ENCODE measurements around the gene GPR171.
"Not testable (repeated sequence)": the region's sequence is repeated elsewhere in the genome, so short reads cannot be mapped to it uniquely, and the experiment has no call there.

GPR171 gene

DNA sequence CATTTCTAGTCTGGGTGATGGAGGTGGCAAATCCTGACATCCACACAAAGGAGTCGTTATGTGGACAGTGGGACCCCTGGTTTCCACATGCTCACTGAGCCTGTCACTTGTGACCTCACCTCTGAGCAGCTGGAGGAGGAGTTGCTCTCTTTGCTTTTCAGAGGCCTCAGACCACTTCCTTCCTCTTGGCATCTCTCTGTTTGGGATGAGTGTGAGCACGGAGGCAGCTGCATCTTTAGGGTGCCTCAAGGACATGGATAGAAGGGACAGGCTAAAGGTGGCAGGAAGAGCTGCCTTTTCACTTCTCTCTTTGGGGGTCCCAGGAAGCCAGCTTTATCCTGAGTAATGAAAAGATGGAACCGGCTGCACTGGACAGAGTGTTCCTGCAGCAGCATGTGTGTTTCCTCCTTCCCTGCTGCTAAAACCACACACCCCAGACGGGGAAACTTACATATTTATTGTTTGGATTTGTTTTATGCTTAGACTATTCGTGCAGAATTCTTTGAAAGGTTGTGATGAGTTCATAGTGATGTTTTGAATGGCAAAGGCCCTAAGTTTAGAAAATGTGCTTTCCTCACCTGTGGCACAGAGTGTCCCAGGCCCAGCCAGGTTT, 31.8 kb downstream of the GPR171 start:
- peak; percentile 18 for DNase-seq

DNA sequence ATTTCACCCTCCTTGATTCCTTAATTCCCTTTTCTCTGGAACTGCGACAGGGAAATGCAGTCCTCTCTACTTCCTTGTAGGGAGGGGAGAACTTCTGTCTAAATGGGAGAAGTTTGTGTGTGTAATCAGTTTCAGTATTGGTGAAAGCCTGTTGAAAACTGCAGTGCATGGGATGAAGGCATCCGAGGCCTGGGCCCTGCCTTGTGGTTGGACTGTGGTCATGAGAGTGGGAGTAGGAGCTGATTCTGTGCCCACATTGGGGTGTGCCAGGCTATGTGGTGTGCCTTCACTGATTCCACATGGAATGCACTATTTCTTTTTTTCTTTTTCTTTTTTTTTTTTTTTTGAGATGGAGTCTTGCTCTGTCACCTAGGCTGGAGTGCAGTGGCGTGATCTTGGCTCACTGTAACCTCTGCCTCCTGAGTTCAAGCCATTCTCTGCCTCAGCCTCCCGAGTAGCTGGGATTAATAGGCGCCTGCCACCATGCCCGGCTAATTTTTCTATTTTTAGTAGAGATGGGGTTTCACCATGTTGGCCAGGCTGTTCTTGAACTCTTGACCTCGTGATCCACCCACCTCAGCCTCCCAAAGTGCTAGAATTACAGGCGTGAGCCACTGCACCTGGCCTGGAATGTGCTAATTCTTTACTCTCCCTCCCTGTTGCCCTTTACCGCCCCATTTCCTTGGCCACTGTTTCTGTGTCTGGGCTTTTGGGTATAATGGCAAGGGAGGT, 32.9 kb downstream of the GPR171 start:
- DNase-seq, result not testable (repeated sequence)

DNA sequence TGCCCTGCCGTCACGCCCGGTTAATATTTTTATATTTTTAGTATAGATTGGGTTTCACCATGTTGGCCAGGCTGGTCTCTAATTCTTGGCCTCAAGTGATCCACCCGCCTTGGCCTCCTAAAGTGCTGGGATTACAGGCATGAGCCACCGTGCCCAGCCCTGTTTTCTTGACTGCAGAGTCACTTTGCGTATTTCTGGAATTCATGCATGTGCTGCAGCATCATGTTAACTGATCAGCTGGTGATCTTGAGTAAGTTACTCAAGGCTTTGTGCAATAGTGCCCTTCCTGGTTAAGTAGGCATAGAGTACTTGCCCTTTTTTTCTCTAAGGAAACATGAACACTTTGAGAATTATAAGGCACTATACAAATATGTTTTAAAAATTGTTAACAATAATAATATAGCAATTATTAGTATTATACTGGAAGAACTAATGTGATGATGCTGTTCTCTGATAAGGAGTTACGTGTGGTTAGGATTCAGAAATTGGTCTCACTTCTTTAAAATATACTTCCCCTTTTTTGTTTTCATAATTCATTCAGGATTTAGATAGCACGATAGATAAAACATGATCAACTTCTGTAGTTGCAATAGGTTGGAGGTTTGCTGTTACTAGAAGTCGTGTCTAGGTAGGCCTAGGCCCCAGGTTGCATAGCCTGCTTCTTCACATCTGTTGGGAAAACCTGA, 33.6 kb downstream of the GPR171 start:
- DNase-seq, result no peak

DNA sequence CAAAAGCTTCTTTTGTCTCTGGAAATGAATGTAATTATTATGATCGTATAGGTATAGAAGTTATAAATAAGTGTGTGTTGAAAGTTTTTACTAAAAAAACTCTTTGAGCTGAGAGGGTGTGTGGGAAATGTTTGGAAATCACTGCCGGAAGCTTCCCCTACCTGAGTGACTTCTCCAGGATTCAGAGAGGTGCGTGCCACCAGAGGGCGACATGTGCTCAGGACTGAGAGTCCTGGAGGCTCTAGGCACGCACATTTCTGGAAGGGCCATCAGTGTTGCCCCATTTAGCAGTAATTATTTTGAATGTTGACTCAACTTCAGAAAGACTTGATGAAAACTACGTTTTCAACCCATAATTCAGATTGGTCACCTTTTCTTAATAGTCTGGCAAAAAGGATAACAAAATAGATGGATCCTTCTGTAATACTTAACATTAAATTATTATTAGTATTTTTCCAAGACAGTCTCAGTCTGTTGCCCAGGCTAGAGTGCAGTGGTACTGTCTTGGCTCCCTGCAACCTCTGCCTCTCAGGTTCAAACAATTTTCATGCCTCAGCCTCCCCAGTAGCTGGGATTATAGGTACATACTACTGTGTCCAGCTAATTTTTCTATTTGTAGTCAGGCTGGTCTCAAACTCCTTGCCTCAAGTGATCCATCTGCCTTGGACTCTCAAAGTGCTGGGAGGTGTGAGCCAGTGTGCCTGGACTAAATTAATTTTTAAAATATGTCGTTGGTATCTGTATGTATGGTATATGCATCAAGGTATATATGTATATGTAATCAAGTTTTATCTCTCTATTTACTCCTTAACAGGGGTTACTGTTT, 34.5 kb downstream of the GPR171 start:
- peak; percentile 87 for DNase-seq

DNA sequence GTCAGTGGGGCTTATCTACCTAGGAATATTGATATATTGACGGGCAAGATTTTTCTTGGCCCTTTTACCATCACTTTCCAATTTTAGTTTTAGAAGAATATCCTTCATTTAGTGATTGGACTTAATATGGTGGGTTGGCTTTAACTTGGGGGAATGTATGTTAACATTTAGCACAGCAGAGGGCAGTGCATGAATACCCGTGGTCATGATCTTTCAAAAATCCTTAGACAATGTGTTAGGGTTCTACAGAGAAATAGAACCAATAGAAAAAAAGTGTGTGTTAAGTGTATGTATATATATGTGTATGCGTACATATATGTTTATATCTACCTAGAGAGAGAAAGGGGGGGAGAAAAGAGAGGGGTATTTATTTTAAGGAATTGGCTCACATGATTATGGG, 36.9 kb downstream of the GPR171 start:
- no peak for DNase-seq

DNA sequence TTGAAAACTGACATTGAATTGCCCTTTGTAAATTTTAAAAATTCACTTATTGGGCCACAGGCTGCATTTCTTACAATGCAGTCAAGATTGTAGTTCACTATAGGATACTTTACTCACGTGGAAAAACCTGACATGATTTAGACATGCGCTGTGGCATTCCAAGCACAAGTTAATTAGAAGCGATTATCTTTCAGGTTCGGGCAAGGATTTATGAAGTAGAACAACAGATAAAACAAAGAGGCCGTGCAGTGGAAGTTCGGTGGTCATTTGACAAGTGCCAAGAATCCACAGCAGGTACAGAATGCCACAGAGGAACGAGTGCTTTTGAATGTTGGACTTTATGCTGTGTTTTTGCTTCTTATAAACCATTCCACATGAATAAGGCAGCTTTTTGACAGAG, 37.8 kb downstream of the GPR171 start:
- no peak for DNase-seq

DNA sequence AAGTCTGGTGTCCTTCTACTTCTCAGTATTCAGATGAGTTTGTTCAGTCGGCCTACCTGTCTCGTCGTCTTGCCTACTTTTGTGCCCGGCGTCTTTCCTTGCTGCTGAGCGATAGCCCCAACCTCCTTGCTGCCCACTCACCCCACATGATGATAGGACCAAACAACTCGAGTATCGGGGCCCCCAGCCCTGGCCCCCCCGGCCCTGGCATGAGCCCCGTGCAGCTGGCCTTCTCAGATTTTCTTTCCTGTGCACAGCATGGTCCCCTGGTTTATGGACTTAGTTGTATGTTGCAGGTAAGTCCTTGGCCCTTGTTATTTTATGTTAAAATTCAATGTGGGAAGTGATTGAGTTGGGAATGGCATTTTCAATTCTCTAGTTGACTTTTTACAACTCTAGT, 43.2 kb downstream of the GPR171 start:
- no peak for DNase-seq

DNA sequence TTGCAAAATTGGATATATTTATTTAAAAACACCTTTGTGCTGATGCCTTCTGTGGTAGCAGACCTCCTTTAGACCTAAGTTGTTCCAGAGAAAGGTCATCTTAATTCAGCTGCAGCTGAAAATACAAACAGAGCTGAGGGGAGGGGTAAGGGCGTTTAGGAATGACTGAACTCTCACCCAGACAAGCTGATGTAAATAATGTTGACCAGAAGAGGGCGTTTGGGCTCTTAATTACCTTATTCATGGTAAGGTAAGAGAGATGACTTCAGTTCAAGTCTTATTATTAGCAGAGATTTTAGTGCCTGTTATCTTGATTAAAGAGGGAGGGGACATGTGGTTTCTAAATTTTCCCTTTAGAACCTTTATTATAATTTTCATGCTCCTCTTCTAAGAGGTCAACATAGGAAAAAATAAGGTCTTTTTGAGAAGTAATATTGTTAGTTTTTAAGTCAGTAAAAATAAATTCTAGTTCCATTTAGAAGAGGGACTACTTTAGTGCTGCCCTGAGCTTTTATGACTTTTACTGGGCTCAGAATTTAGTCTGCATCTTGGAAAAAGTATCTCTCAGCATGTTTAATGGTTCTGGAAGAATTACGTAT, 46.3 kb downstream of the GPR171 start:
- no peak for DNase-seq

DNA sequence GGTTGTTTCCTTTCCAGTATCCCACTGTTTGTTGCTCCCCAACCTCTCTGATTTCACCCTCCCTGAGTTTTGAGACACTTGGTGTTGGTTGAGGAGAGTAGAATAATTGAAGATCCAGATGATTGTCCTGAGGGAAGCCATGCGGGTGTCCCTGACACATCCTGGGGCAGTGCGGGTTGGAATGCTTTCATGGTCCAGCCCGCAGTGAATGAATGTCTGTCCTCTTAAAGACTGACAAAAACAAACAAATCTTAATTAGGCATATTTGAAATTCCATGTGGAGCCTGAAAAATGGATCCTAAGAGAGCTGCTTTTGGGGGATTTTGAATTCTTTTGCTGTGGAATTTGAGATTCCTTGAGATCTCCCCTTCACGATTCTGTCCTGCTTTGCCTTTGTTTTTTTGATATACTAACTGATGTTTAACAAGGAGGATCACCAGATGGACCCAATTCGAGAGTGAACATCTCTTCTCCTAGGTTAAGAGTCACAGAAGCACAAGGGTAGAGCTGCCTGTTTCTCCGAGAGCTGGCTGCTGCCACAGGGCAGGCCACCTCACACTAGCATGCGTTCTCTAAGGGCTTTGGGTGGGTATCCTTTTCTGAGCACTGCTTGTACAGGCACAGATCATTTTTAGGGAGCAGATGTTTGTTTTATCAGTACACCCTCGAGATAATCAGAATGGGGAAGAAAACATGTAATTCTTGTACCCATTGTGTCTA, 47.4 kb downstream of the GPR171 start:
- DNase-seq, result no peak

DNA sequence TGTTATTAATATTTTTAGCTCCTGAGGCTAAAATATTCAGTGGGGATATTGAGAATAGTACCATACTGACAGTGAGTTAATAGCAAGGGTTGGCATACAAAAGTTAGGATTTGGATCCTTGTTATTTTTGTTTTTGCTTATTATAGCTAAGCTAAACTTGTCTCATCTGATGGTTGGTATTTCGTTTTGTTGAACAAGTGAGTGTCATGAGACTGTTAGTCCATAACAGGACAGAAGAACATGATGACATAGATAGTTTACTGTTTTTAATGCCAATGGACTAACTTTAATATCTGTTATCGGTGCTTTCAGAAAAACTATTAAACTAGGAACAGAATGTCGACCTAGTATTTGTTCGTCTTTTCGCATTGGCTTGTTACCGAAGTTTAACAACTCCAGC, 48.5 kb downstream of the GPR171 start:
- no peak for DNase-seq

DNA sequence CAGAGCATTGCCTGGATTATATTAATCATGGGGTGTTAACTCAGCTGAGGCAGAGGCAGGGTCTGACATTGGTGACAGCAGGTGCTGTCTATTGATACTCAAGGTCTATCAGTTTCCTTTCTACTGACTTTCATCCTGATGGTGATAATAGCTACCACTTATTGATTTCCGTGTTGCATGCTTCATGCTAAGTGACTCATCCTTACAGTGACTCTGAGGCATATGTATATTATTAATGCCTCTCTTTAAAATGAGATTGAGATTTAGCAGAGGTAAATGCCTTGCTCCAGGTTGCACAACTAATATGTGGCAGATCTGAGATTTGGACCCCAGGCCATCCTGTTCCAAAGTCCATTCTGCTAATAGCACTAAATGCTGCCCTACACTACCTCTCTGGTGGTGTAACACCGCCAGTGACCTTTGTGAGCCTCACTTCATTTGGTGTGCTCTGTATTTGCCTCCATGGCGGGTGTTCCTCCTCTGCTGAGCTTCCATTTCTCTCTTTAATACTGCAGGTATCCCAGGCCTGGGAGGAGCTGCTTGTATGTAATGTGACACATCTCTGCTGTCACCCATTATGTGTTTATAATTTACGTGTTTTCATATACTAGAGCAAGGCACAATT, 50.4 kb downstream of the GPR171 start:
- DNase-seq, result no peak
